Measurements from ENCODE around the gene ST6GAL2. TPM values are rescaled to one million over a fixed set of nuclear protein-coding genes. Genes with fewer than 3 reads are reported as not detected.

ST6GAL2 gene
- total RNA-seq, 4 donors from 2014 or later, result not detected

DNA sequence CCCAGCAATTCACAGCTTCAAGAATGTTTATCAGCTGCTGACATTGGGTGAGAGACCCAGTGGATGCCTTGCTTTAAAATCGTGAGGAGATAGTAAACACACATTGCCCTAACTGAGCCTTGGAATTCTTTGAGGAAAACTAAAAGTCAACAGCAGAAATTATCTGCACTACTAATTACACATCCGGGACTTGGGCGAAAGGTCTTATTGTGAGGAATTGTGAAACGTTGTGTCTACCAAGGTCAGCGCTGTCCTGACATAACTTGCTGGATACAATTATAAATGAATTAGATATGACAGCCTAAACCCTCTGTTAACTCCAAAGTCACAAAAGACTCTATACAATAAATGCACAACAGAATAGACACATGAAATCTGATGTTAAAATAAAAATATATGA is 121.4 kb downstream of the ST6GAL2 start:
- DNase-seq (ENCODE audit: low spot score in 2 of 2), result no peak
- 15 to 25% methylated on average over 5 of the region's 5 CpGs for WGBS, 2 donors
- Histone ChIP-seq H3K4me3 (no peak overlapping the region), H3K27ac (no peak overlapping the region), H3K27me3 (no peaks in the 10 kb centered on the region), H3K9me3 (no peaks in the 10 kb centered on the region), H3K36me3 (no peaks in the 10 kb centered on the region), H3K4me1 (no peaks in the 10 kb centered on the region)
- TF ChIP-seq, protein P1, sequence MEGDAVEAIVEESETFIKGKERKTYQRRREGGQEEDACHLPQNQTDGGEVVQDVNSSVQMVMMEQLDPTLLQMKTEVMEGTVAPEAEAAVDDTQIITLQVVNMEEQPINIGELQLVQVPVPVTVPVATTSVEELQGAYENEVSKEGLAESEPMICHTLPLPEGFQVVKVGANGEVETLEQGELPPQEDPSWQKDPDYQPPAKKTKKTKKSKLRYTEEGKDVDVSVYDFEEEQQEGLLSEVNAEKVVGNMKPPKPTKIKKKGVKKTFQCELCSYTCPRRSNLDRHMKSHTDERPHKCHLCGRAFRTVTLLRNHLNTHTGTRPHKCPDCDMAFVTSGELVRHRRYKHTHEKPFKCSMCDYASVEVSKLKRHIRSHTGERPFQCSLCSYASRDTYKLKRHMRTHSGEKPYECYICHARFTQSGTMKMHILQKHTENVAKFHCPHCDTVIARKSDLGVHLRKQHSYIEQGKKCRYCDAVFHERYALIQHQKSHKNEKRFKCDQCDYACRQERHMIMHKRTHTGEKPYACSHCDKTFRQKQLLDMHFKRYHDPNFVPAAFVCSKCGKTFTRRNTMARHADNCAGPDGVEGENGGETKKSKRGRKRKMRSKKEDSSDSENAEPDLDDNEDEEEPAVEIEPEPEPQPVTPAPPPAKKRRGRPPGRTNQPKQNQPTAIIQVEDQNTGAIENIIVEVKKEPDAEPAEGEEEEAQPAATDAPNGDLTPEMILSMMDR (IDR thresholded peaks at IDR 0.05), result no peak
- TF ChIP-seq EP300 (IDR thresholded peaks at IDR 0.05) (no peak), POLR2A (IDR thresholded peaks at IDR 0.05) (no peak)

DNA sequence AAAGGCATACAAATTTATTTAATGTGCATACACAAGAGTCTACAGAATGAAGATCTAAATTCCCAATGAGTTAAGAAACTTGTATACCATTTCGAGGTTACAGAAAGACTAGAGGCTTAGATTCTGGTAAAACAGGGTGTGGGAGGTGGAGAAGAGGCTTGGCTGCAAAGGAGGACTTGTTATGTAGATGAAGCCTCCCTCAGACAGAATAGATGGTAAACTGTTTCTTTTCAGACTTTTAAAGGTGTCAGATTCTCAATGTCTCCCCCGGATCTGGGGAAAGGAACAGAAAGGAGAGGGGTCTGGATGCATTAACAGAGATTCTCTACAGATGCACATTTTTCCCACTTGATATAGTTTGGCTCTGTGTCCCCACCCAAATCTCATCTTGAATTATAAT is 126.0 kb downstream of the ST6GAL2 start:
- Histone ChIP-seq H3K4me1 (peaks cover 0 to 3% (median 0%) of the 10 kb centered on the region in 4 donors), H3K4me3 (no peak overlapping the region), H3K36me3 (no peaks in the 10 kb centered on the region), H3K27me3 (no peaks in the 10 kb centered on the region), H3K27ac (no peak overlapping the region), H3K9me3 (no peaks in the 10 kb centered on the region)
- 64 to 65% methylated on average over 2 of the region's 2 CpGs for WGBS, 2 donors
- no peak for TF ChIP-seq EP300 (IDR thresholded peaks at IDR 0.05)
- no peak for DNase-seq (ENCODE audit: low spot score in 2 of 2)

DNA sequence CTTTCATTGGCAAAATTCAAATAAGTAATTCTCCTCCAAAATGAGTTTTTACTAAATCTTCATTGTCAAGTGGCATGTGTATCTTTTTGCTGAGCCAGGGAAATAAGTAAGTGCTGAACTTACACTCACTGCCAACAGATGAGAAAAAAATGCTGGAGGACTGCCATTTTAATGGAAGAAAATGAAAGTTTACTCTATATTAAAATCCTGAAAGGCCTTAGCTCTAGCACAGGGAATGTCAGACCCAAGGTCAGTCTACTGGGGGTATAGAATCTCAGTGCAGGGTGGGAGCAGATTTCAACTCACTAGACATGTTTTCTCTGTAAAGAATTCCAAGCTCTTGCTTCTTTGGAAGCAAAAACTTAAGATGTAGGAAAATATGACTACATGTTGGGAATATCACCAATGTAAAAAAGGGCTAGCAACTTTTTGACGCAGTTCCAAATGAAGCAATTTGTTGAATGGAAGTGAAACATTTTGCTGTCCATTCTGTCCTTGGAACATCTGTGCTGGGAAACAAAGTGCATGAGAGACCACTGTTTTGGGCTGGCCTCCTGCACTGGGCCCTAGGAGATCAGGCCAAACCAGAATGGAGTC is 127.0 kb downstream of the ST6GAL2 start:
- DNase-seq (ENCODE audit: low spot score in 2 of 2), result no peak
- Histone ChIP-seq H3K36me3 (no peaks in the 10 kb centered on the region), H3K4me1 (peaks cover 0 to 3% (median 0%) of the 10 kb centered on the region in 4 donors), H3K4me3 (no peak overlapping the region), H3K27me3 (no peaks in the 10 kb centered on the region), H3K27ac (no peak overlapping the region), H3K9me3 (no peaks in the 10 kb centered on the region)
- no peak for TF ChIP-seq POLR2A (IDR thresholded peaks at IDR 0.05)
- TF ChIP-seq, protein P1 (IDR thresholded peaks at IDR 0.05), result no peak
- no peak for TF ChIP-seq EP300 (IDR thresholded peaks at IDR 0.05)
- 54 to 66% methylated on average over 1 of the region's 1 CpG for WGBS, 2 donors

Data from tibial nerve (tissue), 4 donors.